HT-29 (cell line): Measurements from ENCODE around the gene OR13C3. TPM values are rescaled to one million over a fixed set of nuclear protein-coding genes. Genes with fewer than 3 reads are reported as not detected.

ENCODE experiments used
- total RNA-seq: library from RNA; depleted of rRNA; stranded (reverse); fragments of >200 nt; shearing (Covaris generic); gene quantifications from 2 replicates; pipeline ENCODE4 v1.2.3, GENCODE V29; 2014; rRNA removed

OR13C3 gene
- total RNA-seq, 1 experiment from 2014 or later, result not detected

Other genes starting within 250 kb of the OR13C3 start
- not detected in 2 replicates for gene OR13F1, start 32.6 kb downstream of the OR13C3 start, total RNA-seq
- gene OR13C4, start 9.6 kb downstream of the OR13C3 start, total RNA-seq, result not detected in 2 replicates
- not detected in 2 replicates for gene OR13C8, start 32.3 kb upstream of the OR13C3 start, total RNA-seq
- gene OR13C5, start 62.6 kb upstream of the OR13C3 start, total RNA-seq, result not detected in 2 replicates
- not detected in 2 replicates for gene OR13C2, start 68.8 kb upstream of the OR13C3 start, total RNA-seq
- gene OR13C9, start 81.3 kb upstream of the OR13C3 start, total RNA-seq, result not detected in 2 replicates
- not detected in 2 replicates for gene OR13D1, start 157.7 kb upstream of the OR13C3 start, total RNA-seq
- gene NIPSNAP3A, start 210.8 kb upstream of the OR13C3 start, total RNA-seq, result 7.0 TPM in 2 replicates
- gene NIPSNAP3B, start 227.3 kb upstream of the OR13C3 start, total RNA-seq, result not detected in 2 replicates